Measurements from ENCODE around the gene LRIT2. TPM values are rescaled to one million over a fixed set of nuclear protein-coding genes. Genes with fewer than 3 reads are reported as not detected.
A peak's percentile ranks its signal among the peaks of the same experiment; 100 is the strongest.
"Not testable (repeated sequence)": the region's sequence is repeated elsewhere in the genome, so short reads cannot be mapped to it uniquely, and the experiment has no call there.

LRIT2 gene
- total RNA-seq, 4 donors from 2014 or later, result not detected

DNA sequence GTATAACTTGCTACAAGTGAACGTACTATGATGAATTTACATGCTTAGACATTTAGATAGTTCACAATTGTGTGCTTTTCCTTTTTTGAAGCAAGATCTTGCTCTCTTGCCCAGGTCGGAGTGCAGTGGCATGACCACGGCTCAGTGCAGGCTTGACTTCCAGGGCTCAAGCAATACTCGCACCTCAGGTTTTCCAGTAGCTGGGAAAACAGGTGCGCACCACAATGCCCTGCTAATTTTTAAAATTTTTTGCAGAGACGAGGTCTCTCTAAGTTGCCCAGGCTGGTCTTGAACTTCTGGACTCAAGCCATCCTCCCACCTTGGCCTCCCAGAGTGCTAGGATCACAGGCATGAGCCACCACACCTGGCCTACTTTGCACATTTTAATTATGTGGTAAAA, 49.9 kb downstream of the LRIT2 start:
- no peak for DNase-seq (ENCODE audit: low spot score in 2 of 2)
- no peak overlapping the region for H3K27ac ChIP-seq
- TF ChIP-seq POLR2A (IDR thresholded peaks at IDR 0.05) (no peak), EP300 (IDR thresholded peaks at IDR 0.05) (no peak)
- TF ChIP-seq, protein P1, sequence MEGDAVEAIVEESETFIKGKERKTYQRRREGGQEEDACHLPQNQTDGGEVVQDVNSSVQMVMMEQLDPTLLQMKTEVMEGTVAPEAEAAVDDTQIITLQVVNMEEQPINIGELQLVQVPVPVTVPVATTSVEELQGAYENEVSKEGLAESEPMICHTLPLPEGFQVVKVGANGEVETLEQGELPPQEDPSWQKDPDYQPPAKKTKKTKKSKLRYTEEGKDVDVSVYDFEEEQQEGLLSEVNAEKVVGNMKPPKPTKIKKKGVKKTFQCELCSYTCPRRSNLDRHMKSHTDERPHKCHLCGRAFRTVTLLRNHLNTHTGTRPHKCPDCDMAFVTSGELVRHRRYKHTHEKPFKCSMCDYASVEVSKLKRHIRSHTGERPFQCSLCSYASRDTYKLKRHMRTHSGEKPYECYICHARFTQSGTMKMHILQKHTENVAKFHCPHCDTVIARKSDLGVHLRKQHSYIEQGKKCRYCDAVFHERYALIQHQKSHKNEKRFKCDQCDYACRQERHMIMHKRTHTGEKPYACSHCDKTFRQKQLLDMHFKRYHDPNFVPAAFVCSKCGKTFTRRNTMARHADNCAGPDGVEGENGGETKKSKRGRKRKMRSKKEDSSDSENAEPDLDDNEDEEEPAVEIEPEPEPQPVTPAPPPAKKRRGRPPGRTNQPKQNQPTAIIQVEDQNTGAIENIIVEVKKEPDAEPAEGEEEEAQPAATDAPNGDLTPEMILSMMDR (IDR thresholded peaks at IDR 0.05), result no peak
- H3K9me3 ChIP-seq, result no peaks in the 10 kb centered on the region
- no peak overlapping the region for H3K4me3 ChIP-seq
- 82 to 91% methylated on average over 6 of the region's 6 CpGs for WGBS, 2 donors
- H3K27me3 ChIP-seq, result no peaks in the 10 kb centered on the region
- H3K4me1 ChIP-seq, result no peaks in the 10 kb centered on the region
- H3K36me3 ChIP-seq, result no peaks in the 10 kb centered on the region

DNA sequence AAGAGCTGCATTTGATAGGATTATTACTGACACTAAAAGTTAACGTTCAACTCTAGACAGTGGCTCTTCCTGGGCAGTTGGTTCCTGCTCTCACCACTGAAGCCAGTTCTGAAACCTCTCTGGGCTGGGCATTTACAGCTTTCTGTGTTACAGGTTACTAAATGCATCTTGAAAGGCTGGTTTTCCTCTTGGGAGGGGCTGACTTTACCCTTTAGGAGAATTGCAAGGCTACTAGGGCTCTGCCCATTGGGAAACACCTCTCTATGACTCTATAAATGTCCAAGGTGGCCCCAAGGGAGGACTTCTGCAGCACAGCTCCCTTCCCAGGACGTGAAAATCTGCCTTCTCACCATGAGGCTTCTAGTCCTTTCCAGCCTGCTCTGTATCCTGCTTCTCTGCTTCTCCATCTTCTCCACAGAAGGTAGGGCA, 51.8 kb downstream of the LRIT2 start, which contains the start of gene GPR15LG:
Gene GPR15LG (plus strand): TSS at position 301 of the 429 bp plus-strand sequence. CDS start 51 bp downstream, at position 352.
- H3K36me3 ChIP-seq, result no peaks in the 10 kb centered on the region
- no peaks in the 10 kb centered on the region for H3K27me3 ChIP-seq
- DNase-seq (ENCODE audit: low spot score in 2 of 2), result no peak
- H3K27ac ChIP-seq, result peak within 1 kb of the TSS in 1 of 4 donors; percentile 43
- H3K4me1 ChIP-seq, result no peaks in the 10 kb centered on the region
- 64 to 74% methylated on average over 2 of the region's 2 CpGs for WGBS, 2 donors
- H3K4me3 ChIP-seq, result no peak within 1 kb of the TSS
- TF ChIP-seq POLR2A (IDR thresholded peaks at IDR 0.05) (no peak), EP300 (IDR thresholded peaks at IDR 0.05) (no peak)
- TF ChIP-seq, protein P1 (IDR thresholded peaks at IDR 0.05), result no peak
- H3K9me3 ChIP-seq, result no peaks in the 10 kb centered on the region

DNA sequence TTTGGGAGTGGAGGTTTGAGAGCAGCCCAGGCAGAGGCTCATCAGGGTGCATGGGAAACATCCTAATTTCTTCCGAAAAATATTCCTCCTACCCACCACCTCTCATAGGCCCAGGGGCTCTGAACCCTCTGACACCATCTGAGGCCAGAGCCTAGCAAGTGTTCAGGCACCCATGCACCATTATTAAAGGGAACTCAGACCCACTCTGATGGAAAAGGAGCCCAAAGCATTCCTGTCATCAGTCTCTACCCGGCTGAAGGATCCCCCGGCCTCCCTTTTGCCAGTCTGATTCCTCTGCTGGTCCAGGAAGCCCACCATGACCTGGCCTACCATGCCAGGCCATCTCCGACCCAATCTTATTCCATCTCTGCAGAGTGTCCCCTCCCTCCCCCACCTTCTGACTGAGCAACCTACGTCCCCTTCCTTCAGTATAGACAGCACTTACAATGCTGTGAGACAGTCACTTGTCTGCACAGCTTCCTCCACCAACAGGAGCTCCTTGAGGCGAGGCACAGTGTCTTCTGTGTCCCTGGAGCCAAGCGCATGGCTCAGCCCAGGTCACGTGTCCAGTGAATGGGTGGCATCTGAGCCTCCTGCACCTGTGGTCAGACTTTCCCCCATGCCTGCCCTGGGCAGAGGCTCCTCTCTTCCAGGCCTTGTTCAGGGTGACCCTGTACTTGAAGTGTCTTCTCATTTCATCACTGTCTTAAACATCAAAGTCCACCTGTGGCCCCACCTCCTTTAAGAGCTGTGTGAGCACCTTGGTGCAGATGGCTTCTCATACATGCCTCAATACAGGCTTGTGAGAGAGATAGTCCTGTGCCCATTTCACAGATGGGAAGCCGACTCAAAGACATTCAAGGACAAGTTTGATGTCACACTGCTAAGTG, 52.6 kb downstream of the LRIT2 start:
- Histone ChIP-seq H3K4me3 (no peak overlapping the region), H3K4me1 (no peaks in the 10 kb centered on the region), H3K9me3 (no peaks in the 10 kb centered on the region), H3K27me3 (no peaks in the 10 kb centered on the region), H3K36me3 (no peaks in the 10 kb centered on the region), H3K27ac (no peak overlapping the region)
- WGBS, 2 donors, result 87 to 89% methylated on average over 9 of the region's 9 CpGs
- TF ChIP-seq EP300 (IDR thresholded peaks at IDR 0.05) (no peak), POLR2A (IDR thresholded peaks at IDR 0.05) (no peak)
- no peak for DNase-seq (ENCODE audit: low spot score in 2 of 2)

DNA sequence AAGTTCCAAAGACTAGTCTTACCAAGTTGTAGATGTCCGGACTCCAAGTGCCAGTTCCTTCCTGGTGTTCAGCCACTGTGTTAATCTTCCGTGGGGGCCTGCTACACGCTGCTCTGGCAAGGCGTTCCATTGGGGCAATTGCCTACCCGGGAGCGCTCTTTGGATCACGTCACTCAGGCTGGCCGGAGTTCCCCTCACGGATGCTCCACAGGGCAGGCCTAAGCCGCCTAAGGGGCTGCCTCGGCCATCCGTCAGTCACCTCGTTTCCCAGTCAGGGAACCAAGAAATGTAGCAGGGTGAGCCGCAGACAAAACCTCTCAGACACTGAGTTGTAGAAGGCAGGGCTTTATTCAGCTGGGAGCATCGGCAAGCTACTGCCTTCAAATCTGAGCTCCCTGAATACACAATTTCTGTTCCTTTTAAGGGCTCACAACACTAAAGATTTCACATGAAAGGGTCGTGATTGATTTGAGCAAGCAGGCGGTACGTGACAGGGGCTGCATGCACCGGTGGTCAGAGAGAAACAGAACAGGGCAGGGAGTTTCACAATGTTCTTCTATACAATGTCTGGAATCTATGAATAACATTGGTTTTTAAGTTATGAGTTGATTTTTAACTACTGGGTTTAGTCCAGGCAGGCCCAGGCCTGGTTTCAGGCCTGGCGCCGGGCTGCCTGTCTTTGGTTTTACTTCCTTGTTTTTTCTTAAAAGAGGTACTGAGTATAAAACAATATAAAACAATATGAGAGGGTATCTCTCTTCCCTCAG, 53.5 kb downstream of the LRIT2 start:
- not testable (repeated sequence) for H3K4me1 ChIP-seq

DNA sequence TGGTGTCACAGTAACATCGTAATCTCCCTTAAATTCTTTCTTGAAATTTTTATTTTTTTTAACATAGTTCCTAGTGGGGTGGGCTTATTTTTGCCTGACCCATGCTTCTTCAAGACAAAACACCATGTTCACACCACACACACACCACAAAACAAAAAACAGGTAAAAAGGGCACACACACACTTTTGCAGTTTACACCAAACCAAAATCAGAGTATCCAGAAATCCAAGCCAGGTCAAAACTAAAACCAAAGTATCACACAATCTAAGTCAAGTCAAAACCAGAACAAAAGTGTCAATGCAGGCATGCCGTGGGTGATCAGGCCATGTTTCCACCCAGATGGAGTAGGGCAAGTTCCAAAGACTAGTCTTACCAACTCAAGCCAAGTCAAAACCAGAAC, 54.1 kb downstream of the LRIT2 start:
- H3K4me1 ChIP-seq; H3K36me3 ChIP-seq; H3K27me3 ChIP-seq; H3K27ac ChIP-seq; H3K4me3 ChIP-seq; H3K9me3 ChIP-seq; DNase-seq (ENCODE audit: low spot score in 2 of 2): not testable (repeated sequence)
- WGBS, 2 donors, result 90 to 93% methylated on average over 2 of the region's 2 CpGs

More for the DNA sequence above, 53.5 kb downstream of the LRIT2 start:
- not testable (repeated sequence) for H3K9me3 ChIP-seq; H3K36me3 ChIP-seq; H3K27me3 ChIP-seq; H3K4me3 ChIP-seq; DNase-seq (ENCODE audit: low spot score in 2 of 2)
- H3K27ac ChIP-seq, result peak overlapping the region in 1 of 4 donors; percentile 12
- 84 to 86% methylated on average over 20 to 21 of the region's 21 CpGs for WGBS, 2 donors

Other genes starting within 250 kb of the LRIT2 start
- 100 to 1,000 TPM in 2 of 4 donors, 10 to 100 TPM in 2; 77.3 to 150 (median 105) TPM for gene GHITM, start 86.0 kb downstream of the LRIT2 start, total RNA-seq
- not detected for gene GPR15LG, start 51.7 kb downstream of the LRIT2 start, total RNA-seq
- gene CDHR1, start 31.0 kb downstream of the LRIT2 start, total RNA-seq, result 1 to 10 TPM in 1 of 4 donors, under 1 TPM in 2, not detected in 1; 0.30 to 1.0 (median 0.44) TPM
- gene LRIT1, start 16.0 kb upstream of the LRIT2 start, total RNA-seq, result not detected
- gene RGR, start 19.5 kb upstream of the LRIT2 start, total RNA-seq, result under 1 TPM in 1 of 4 donors, not detected in 3; 0.42 TPM
- 10 to 100 TPM; 43.9 to 71.9 (median 51.4) TPM for gene CCSER2, start 103.0 kb upstream of the LRIT2 start, total RNA-seq